ENCODE measurements around the gene SLC7A7.

GRCh38 chr14:22836301-22837113 is 21.3 kb upstream of the SLC7A7 start, which contains the start of gene MMP14:
- TF ChIP-seq EP300 (IDR thresholded peaks at IDR 0.05), result no peak
- peak in 2 of 6 experiments; percentile 9 to 19 for TF ChIP-seq CTCF (IDR thresholded peaks at IDR 0.05)

Measured in upper lobe of left lung (tissue), 4 donors.